IPS-20b (cell line): ENCODE measurements around the gene GYS1.

Source experiments
- H3K27ac ChIP-seq: one replicate; pipeline ENCODE4 v1.5.1; 2013; ENCODE audit warnings: low read length
- H3K27me3 ChIP-seq: 2 replicates; pipeline ENCODE4 v1.6.1; 2013; ENCODE audit warnings: mild to moderate bottlenecking, low read length, inconsistent platforms; ENCODE audit not compliant: insufficient read depth
- H3K36me3 ChIP-seq: 2 replicates; pipeline ENCODE4 v1.6.1; 2013; ENCODE audit warnings: low read depth, mild to moderate bottlenecking, inconsistent platforms, low read length, moderate library complexity; ENCODE audit not compliant: insufficient read depth
- H3K4me1 ChIP-seq: 2 replicates; pipeline ENCODE4 v1.6.1; 2013; ENCODE audit warnings: mild to moderate bottlenecking, control low read depth, inconsistent platforms, low read length, moderate library complexity; ENCODE audit not compliant: insufficient read depth
- H3K4me3 ChIP-seq: 2 replicates; pipeline ENCODE4 v1.5.1; 2013; ENCODE audit warnings: mild to moderate bottlenecking, low read length, inconsistent platforms
- H3K9ac ChIP-seq: 2 replicates; pipeline ENCODE4 v1.6.1; 2013; ENCODE audit warnings: low read depth, mild to moderate bottlenecking, inconsistent platforms, low read length, moderate library complexity
- H3K9me3 ChIP-seq: 2 replicates; pipeline ENCODE4 v1.6.1; 2013; ENCODE audit warnings: mild to moderate bottlenecking, low read depth, low read length, inconsistent platforms; ENCODE audit not compliant: insufficient read depth

The GYS1 gene

GRCh38 chr19:49016067-49016839 lies 23.1 kb upstream of the GYS1 start:
- Histone ChIP-seq H3K27me3 (peaks cover 37% of the 10 kb centered on the region), H3K4me3 (no peak overlapping the region), H3K4me1 (no peaks in the 10 kb centered on the region; the same call in 1 of the 2 replicates), H3K9ac (no peak overlapping the region), H3K9me3 (no peaks in the 10 kb centered on the region), H3K36me3 (peaks cover 49% of the 10 kb centered on the region), H3K27ac (no peak overlapping the region)

DNA sequence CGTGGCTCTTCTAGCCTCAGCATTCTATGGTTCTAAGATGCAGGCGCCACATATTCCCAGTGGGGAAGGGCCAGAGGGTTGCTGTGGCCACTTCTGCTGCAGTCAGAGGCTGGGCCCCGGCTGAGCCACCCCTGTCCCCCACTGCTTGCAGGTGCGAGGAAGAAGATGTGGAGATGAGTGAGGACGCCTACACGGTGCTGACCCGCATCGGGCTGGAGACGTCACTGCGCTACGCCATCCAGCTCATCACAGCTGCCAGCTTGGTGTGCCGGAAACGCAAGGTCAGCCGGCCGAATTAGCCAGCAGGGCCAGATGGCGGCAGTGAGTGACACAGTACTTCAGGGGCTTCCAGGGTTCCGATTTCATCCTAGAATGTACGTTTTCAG lies 21.8 kb upstream of the GYS1 start:
- Histone ChIP-seq H3K9me3 (no peaks in the 10 kb centered on the region), H3K9ac (no peak overlapping the region), H3K4me1 (no peaks in the 10 kb centered on the region; the same call in 1 of the 2 replicates), H3K36me3 (peaks cover 60% of the 10 kb centered on the region), H3K4me3 (no peak overlapping the region), H3K27me3 (peaks cover 24% of the 10 kb centered on the region), H3K27ac (no peak overlapping the region)

DNA sequence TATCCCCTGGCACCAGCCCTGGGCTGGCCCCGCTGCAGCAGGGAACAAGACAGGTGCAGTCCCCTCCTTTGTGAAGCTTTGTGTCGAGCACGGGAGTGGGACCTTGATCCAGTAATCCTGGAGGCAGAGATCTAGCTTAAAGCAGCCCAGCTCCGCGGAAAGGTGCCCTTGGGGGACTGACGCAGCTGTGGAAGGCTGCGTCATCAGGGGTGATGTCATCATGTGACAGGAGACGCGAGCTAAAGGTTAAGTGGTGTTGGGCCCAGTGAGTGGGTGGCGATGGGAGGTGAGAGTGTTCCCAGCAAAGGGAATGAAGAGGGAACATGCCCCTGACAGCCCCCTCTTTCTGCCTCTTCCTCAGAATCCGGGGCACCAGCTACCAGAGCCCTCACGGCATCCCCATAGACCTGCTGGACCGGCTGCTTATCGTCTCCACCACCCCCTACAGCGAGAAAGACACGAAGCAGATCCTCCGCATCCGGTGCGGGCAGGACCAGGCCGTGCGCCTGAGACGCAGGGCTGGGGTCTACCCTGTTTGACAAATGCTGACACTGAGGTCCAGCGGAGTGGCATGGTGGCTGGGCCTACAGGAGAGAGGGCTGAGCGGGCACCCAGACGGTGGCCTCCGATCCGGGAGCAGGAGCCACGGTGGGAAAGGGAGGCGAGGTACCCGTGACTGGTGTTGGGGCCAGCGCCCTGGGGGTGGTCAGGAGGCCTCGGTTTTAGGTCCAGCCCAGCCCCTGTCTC lies 21.2 kb upstream of the GYS1 start:
- H3K27ac ChIP-seq = no peak overlapping the region
- no peaks in the 10 kb centered on the region; the same call in 1 of the 2 replicates for H3K4me1 ChIP-seq
- H3K27me3 ChIP-seq = peaks cover 23% of the 10 kb centered on the region
- H3K36me3 ChIP-seq = peaks cover 66% of the 10 kb centered on the region
- H3K9ac ChIP-seq = no peak overlapping the region
- H3K9me3 ChIP-seq = no peaks in the 10 kb centered on the region
- H3K4me3 ChIP-seq = no peak overlapping the region

DNA sequence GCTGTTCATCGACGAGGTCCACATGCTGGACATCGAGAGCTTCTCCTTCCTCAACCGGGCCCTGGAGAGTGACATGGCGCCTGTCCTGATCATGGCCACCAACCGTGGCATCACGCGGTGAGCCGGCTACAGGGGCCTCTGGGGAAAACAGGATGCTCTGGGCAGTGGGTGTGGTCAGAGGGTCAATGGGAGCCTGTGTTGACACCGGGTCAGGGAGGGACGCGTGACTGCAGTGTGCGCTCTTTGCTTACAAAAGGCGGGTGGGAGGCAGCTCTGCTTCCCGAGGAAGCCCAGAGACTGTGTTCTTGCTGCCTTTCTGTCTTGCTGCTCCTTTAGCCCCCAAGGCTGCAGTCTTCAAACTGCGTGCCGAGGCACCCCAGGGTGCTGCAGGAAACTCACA lies 18.1 kb upstream of the GYS1 start:
- Histone ChIP-seq H3K9me3 (no peaks in the 10 kb centered on the region), H3K9ac (no peak overlapping the region), H3K27ac (no peak overlapping the region), H3K36me3 (peaks cover 79% of the 10 kb centered on the region), H3K4me3 (no peak overlapping the region), H3K4me1 (no peaks in the 10 kb centered on the region), H3K27me3 (no peaks in the 10 kb centered on the region)

- Histone ChIP-seq H3K4me1 (no peaks in the 10 kb centered on the region), H3K9me3 (no peaks in the 10 kb centered on the region), H3K4me3 (no peak overlapping the region), H3K27ac (no peak overlapping the region), H3K27me3 (no peaks in the 10 kb centered on the region), H3K36me3 (peaks cover 79% of the 10 kb centered on the region), H3K9ac (no peak overlapping the region)
These were observed 17.3 kb upstream of the GYS1 start for GRCh38 chr19:49010453-49010852.

GRCh38 chr19:49009828-49010227 lies 16.7 kb upstream of the GYS1 start:
- Histone ChIP-seq H3K27ac (no peak overlapping the region), H3K9me3 (no peaks in the 10 kb centered on the region), H3K4me3 (no peak overlapping the region), H3K9ac (no peak overlapping the region), H3K27me3 (no peaks in the 10 kb centered on the region), H3K4me1 (no peaks in the 10 kb centered on the region), H3K36me3 (peaks cover 79% of the 10 kb centered on the region)

- no peaks in the 10 kb centered on the region for H3K4me1 ChIP-seq
- H3K9ac ChIP-seq = no peak overlapping the region
- peaks cover 79% of the 10 kb centered on the region for H3K36me3 ChIP-seq
- no peaks in the 10 kb centered on the region for H3K27me3 ChIP-seq
- H3K27ac ChIP-seq = no peak overlapping the region
- H3K4me3 ChIP-seq = no peak overlapping the region
- no peaks in the 10 kb centered on the region for H3K9me3 ChIP-seq
These were observed 13.8 kb upstream of the GYS1 start for GRCh38 chr19:49006905-49007304.

GRCh38 chr19:49004964-49005614 lies 12.0 kb upstream of the GYS1 start:
- Histone ChIP-seq H3K4me3 (no peak overlapping the region), H3K4me1 (no peaks in the 10 kb centered on the region), H3K27me3 (no peaks in the 10 kb centered on the region), H3K27ac (no peak overlapping the region), H3K9me3 (no peaks in the 10 kb centered on the region), H3K36me3 (peaks cover 66% of the 10 kb centered on the region), H3K9ac (no peak overlapping the region)

DNA sequence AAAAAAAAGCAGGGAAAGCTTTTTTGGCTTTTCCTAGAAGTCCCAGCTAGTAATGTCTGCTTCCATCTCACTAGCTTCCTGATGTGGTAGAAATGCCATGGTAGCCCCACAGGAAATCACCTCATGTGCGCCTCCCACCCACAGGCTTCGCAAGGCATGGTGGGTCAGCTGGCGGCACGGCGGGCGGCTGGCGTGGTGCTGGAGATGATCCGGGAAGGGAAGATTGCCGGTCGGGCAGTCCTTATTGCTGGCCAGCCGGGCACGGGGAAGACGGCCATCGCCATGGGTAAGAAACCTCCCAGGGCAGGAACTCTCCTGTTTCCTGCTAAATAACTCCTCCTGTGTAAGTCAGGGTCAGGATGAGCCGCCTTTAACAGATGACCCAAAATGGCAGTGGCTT lies 11.0 kb upstream of the GYS1 start:
- H3K4me1 ChIP-seq = 0 out of 2 replicates have a peak, but pooled peaks cover 2% of the 10 kb centered on the region
- no peak overlapping the region for H3K4me3 ChIP-seq
- no peaks in the 10 kb centered on the region for H3K9me3 ChIP-seq
- H3K27me3 ChIP-seq = no peaks in the 10 kb centered on the region
- H3K36me3 ChIP-seq = peaks cover 57% of the 10 kb centered on the region
- H3K9ac ChIP-seq = no peak overlapping the region
- H3K27ac ChIP-seq = no peak overlapping the region

DNA sequence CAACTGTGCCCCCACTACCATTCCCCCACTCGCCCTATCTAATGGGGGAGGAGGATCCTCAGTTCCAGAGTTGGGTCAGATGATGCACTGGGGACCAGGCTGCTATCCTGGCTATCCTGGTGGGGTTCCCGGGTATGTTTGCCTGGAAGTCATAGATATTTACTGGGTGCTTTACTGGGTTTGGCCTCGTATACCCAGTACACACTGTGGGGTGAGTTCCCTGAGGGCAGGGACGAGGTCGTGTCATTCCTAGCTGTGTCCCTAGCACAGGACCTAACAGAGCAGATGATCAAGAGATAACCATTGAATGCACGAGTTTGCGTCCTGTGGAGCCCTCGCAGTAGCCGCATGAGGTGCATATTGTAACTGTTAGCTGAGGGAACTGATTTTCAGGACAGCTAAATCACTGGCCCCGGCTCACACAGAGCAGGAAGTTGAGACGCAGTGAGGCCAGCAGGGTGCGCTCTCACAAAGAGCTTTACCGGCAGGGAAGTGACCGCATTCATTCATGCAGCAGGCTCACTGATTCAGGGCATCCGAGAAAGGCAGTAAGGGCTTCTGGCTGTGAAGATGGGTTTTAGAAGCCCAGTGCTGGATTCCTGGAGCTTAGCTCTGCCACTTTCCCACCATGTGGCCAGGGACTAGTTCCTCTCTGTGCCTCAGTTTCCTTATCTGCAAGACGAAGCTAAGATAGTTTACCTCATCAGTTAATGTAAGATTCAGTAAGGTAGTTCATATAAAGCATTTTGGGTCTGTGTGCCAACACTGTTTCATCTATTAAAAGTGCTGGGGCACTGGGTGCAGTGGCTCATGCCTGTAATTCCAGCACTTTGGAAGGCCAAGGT lies 6.6 kb upstream of the GYS1 start:
- 0 out of 2 replicates have a peak, but pooled peaks cover 2% of the 10 kb centered on the region for H3K4me1 ChIP-seq
- no peaks in the 10 kb centered on the region for H3K27me3 ChIP-seq
- H3K27ac ChIP-seq = no peak overlapping the region
- peaks cover 28% of the 10 kb centered on the region for H3K36me3 ChIP-seq
- H3K9ac ChIP-seq = no peak overlapping the region
- no peak overlapping the region for H3K4me3 ChIP-seq
- H3K9me3 ChIP-seq = no peaks in the 10 kb centered on the region

GRCh38 chr19:48997972-48998371 lies 4.9 kb upstream of the GYS1 start:
- Histone ChIP-seq H3K36me3 (peaks cover 10% of the 10 kb centered on the region; the same call in 1 of the 2 replicates), H3K9ac (no peak overlapping the region), H3K4me1 (0 out of 2 replicates have a peak, but pooled peaks cover 2% of the 10 kb centered on the region), H3K4me3 (no peak overlapping the region), H3K9me3 (no peaks in the 10 kb centered on the region), H3K27me3 (no peaks in the 10 kb centered on the region), H3K27ac (no peak overlapping the region)
